Stimulated activated CD8-positive, alpha-beta memory T cell treated with anti-CD3 and anti-CD28 coated beads, Interleukin-7, amount 100 ng/mL, for 1 hour (primary cell): ENCODE results near the gene ZNF766.
"Not testable (repeated sequence)": the region's sequence is repeated elsewhere in the genome, so short reads cannot be mapped to it uniquely, and the experiment has no call there.

ENCODE experiments used
- DNase-seq, 2 donors: peaks; one replicate each; pipeline ENCODE4 v3.0.0-alpha.2; 2020; ENCODE audit warnings: low read depth in 2 of 2

ZNF766 gene

DNA sequence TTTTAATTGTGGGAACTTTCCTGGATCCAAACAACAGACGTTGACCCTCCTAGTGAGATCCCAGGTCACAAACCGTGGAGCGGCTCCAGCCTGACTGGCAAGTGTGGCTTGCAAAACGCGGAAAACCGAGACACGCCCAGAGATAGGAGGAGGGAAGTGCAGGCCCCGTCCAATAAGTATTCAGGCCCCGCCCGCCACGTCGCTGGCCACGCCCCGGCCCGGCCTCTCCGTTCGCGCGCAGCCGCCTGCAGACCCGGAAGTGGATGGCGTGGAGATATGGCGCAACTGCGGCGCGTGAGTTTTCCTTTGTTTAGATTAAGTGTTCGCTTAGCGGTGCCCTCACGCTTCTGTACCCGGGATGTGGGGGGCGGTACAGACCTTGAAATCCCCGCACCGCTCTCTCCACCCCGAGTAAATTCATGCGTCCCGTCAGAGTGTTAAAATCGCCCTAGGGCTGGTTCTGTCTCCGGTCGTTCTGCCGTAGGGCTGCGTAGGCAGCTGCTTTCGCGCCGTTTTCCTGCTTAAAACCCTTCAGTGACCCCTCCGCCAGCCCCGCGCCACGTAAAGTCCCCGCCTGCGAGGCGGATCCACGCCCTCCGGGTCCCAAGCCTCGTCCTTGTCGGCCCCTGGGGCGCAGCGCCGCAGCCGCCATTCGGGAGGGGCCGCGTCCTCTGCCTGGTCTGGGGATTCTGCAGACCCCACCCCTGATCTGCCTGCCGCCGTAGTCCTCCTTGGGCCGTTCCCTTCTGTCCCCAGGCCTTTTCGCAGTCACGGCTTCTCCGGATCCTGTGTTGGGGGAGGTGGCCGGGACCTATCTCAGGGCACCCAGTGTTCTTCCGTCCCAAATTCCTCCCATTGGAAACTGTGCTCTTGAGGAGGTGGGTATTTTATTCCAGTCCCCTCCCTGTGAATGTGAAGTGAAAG, at the start of gene ZNF766:
TSS of gene ZNF766 (plus strand) at position 250 of the 924 bp plus-strand sequence. CDS start at position 277, 27 bp downstream.
- peak; percentile 96 to 97 for DNase-seq

DNA sequence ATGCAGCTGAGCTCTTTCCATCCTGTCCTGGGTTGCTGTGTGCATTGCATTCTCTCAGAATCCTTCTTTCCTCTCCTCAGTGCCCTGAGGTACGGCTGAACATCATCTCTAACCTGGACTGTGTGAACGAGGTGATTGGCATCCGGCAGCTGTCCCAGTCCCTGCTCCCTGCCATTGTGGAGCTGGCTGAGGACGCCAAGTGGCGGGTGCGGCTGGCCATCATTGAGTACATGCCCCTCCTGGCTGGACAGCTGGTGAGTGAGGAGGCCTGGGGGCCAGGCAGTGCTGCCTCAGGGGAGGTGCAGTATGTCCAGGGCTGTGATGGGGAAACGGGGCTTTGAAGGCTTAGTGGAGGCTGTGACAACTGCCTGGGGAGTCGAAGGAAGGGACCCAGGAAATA, 49.8 kb upstream of the ZNF766 start:
- no peak for DNase-seq

DNA sequence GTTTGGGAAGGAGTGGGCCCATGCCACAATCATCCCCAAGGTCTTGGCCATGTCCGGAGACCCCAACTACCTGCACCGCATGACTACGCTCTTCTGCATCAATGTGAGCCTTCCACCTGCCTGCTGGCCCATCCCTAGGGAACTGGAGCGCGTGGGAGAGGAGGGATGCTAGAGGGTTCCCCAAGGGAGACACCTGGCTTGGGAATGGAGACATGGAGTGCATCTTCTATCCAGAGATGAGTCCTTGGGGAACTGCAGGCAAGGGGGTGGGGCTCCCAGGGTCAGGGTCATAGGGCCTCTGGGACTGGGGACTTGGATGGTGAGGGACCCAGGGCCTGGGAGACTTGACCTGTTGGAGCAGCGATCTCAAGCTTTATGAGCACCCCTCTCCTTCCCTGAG, 48.4 kb upstream of the ZNF766 start:
- DNase-seq = no peak

- DNase-seq = no peak
Observed at GRCh38 chr19:52221831-52222375, 47.5 kb upstream of the ZNF766 start.

- DNase-seq = no peak
Observed at GRCh38 chr19:52224211-52224610, 45.2 kb upstream of the ZNF766 start.

DNA sequence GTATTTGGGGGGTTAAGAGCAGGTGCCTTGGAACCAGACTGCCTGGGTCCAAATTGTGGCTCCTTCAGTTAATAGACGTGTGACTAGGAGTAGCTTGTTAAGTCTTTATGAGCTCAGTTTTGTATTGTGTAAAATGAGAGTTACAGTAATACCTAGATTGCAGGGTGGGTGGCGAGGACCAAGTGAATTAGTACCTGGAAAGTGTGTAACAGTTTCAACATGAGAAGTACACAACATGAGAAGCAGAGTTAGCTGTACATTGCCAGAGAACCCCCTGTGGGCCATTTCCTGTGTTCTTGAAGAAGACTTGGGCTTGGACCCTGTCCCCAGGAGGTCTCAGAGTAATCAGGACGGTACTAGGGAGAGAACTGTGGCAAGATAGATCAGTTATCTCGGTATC, 42.7 kb upstream of the ZNF766 start:
- DNase-seq = no peak

DNA sequence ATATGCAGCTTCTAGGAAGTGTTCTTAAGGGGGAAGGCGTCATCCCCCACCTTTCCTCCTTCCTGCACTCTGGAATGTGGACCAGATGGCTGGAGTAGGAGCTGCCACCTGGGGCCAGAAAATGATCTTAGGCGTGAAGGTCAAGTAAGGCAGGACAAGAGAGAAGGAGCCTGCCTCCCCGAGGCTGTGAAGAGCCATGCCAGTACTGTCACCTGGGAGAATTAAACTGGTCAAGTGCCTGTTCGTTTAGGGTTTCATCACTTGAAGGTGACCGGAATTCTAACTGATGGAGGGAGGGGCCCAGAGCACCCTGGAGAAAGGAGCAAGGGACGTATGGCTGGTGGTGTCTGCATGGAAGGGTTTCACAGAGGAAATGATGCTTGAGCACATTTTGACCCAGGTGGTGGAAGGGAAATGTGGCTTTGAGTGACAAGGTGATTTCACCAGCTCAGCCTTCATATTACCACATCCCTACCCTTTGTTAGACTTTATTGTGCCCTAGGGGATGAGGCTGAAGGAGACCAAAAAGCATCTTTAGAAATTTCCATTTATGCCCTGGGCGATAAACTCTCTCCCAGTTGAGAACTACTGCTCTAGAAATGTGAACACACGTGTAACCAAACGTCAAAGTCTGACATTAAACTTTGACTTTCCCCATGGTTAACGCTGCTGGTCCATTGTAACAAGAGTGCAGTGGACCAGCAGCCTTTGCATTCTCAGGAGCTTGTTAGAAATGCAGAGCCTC, 42.0 kb upstream of the ZNF766 start:
- no peak for DNase-seq

DNA sequence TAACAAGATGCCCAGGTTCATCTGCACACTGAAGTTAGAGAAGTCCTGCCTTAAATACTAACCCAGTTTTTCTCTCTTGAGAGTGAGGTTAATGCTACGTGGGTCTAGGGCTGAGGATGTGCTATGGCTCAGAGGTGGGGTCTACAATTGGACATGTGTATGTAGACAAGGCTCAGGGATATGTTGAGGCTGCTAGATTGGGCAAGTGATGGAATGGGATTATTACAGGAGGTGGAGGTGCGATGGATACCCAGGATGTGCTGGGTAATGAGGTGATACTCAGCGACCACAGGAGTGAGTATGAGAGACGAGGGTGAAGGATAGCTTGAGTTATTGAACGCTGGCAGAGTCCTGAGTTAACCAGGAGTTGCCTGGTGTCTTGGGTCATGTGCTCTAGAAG, 41.4 kb upstream of the ZNF766 start:
- DNase-seq = no peak

GRCh38 chr19:52229524-52229923, 39.9 kb upstream of the ZNF766 start:
- no peak for DNase-seq

DNA sequence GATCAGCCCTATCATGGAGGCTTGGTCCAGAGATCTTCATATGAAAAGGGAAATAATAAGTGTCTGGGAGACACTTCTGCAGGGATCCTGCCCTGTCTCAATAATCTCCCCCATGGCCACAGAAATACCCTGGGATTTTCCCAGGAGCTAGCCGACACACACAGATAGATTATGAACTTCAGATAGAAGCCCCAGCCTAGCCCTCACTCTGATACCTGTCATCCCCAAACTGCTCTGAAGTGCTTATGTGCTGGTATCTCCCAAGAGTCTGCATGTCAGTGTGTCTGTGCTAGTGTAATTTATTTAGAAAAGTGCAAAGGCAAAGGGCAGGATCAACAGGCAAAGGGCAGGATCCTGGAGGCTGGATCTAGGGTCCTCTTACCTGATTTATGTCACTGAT, 38.7 kb upstream of the ZNF766 start:
- no peak for DNase-seq

- DNase-seq = no peak
Observed at GRCh38 chr19:52231154-52231910, 38.1 kb upstream of the ZNF766 start.

- DNase-seq = no peak
Observed at GRCh38 chr19:52234406-52234805, 35.0 kb upstream of the ZNF766 start.

DNA sequence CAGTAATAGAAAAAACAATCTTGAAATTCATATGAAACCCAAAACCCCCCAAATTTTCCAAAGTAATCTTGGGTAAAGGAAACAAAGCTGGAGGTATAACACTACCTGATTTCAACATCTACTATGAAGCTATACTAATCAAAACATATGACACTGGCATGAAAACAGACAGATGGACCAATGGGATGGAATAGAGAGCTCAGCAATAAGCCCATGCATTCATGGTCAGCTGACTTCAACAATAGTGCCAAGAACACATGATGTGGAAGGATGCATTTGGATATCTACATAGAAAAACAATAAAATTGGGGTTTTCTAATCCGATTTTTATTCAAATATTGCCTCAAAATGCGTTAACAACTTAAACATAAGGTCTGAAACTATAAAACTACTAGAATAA, 32.2 kb upstream of the ZNF766 start:
- no peak for DNase-seq

DNA sequence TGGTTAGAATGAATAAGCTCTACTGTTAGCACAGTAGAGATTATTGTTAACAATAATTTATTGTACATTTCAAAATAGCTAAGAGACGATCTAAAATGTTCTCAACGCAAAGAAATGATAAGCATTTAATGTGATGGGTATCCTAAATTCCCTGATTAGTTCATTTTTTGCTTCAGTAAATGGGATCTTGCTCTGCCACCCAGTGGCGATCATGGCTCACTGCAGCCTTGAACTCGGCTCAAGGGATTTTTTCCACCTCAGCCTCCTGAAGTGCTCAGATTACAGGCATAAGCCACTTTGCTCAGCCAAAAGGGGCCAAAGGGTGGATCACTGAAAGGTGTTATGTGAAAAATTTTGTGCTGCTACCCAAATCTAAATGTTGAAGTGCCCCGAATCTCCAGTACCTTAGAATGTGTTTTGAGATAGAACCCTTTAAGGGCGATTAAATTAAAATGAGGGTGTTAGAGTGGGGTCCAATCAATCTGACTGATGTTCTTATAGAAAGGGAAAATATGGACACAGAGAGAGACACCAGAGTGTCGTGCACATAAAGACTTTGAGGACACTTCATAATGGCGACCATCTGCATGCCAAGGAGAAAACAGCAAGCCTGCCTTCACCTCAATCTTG, 31.5 kb upstream of the ZNF766 start:
- peak; percentile 37 to 47 for DNase-seq

DNA sequence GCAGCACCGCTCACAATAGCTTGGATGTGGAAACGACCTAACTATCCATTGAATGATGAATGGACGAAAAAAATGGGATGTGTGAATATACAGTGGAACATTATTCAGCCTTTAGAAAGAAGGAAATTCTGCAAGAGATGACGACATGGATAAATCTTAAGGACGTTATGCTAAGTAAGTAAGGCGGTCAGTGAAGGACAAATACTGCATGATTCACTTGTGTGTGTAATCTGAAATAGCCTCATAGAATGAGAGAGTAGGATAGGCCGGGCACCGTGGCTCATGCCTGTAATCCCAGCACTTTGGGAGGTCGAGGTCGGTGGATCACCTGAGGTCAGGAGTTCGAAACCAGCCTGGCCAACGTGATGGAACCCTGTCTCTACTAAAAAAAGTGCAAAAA, 25.4 kb upstream of the ZNF766 start:
- no peak for DNase-seq

DNA sequence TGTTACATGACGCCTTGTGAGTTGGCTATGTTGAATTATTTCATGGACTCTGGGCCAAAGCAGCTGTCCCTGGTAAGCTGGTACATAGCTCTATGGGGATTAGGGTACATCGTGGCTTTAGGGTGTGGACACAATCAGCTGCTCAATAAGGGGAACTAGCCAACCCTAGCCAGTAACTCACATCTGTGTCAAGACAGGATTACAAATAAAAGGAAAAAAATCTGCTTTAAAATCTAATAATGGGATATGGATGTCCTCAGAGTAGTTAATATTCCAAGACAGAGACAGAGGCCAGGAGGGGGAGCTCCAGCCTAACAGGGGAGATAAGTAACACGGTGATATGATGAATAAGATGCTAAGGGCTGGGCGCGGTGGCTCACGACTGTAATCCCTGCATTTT, 21.1 kb upstream of the ZNF766 start:
- peak; percentile 30 to 36 for DNase-seq

DNA sequence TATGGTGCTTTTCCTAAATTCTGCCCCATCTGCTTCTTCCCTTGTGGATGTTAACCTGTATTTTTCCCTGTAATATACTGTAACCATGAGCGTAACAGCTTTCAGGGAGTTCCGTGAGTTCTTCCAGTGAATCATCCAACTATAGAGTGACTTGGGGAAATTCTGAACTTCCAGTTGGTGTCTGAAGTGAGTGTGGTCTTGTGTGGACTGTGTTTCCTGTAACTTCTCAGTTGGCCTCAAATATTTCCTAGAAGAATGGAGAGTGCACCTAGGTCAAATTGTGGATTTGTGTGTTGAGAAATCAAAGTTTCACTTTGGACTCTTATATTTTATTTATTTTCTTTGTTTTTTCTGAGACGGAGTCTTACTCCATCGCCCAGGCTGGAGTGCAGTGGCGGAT, 11.0 kb upstream of the ZNF766 start:
- no peak for DNase-seq

DNA sequence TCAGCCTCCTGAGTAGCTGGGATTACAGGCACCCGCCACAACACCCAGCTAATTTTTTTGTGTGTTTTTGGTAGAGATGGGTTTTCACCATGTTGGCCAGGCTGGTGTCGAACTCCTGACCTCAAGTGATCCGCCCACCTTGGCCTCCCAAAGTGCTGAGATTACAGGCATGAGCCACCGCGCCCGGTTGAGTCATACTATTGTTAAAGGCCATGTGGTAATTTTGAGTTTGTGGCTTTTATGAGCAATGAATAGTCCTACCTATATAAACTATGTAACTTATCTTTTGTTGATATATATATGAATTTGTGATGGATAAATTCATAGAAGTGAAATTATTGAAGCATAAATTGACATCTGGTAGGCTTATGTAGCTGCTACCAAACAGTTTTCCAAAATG, 3.8 kb upstream of the ZNF766 start:
- DNase-seq = not testable (repeated sequence)

DNA sequence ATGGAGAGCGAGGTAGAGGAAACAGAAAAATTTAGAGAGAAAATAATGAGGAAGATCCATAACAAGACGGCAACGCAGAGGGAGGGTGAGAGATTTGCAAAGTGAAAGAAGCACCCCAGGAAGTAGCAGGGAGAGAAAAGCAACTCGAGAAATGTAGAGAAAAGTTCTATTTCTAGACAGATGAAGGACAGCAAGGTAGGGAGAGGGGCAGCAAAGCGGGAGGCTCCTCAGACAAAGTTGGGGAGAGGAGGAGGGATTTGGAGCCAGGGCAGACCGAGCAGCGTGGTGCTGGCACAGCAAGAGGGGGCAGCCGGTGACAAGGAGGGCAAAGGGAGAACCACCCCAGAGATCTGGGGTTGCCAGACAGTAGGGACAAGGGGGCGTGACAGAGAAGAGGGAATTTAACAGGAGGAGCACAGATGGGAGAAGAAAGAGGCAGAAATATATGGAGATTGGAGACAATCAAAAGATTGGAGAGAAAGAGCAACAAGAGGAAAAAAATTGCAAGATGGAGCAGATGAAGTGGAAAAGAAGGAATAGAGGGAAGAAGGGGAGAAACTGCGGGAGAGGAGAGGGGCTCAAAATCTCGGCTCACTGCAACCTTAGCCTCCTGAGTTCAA, 989 bp downstream of the ZNF766 start:
- no peak for DNase-seq

GRCh38 chr19:52273301-52273700, 3.9 kb downstream of the ZNF766 start:
- no peak for DNase-seq

- DNase-seq = no peak
Observed at GRCh38 chr19:52274191-52274590, 4.8 kb downstream of the ZNF766 start.
